ENCODE data around the gene PDPK1. TPM values are rescaled to one million over a fixed set of nuclear protein-coding genes. Genes with fewer than 3 reads are reported as not detected.

Gene PDPK1
- total and polyA plus RNA-seq, 2 donors (not counting 1 experiment from before 2014, with no cell fraction given) = 25.9 to 30.7 TPM

DNA sequence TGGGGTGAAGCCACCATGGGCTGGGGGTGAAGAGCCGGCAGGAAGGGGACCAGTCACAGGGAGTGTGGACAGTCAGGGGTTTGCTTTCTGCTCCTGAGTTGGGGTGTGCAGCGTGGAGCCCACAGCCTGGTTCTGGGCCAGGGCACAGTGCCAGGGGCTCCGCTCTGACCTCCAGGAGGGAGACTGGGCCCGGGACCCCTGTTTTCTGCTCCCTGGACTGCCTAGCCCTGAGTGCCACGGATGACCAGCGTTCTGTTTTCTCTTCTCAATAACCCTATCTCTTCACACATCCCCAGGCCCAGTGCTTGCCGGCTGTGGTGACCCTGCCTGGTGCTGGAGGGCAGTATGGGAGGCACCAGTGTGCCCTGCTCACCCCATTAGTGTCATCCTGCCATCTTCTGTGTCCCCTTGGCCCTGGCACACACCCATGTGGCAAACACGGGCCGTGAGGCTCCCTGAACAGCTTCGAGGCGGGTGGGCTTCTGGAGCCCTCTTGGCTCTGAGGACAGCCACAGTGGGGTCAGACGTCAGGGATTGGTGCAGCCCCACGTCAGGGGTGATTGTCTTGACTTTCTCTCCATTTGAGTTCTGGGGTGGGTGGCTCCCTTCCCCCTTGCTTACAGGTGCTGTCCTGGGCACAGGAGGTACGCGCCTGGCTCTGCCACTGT lies 7.7 kb upstream of the PDPK1 start:
- no peaks in the 10 kb centered on the region for H3K9me3 ChIP-seq (ENCODE audit: control insufficient read depth, insufficient read depth, low read depth, low read length)

DNA sequence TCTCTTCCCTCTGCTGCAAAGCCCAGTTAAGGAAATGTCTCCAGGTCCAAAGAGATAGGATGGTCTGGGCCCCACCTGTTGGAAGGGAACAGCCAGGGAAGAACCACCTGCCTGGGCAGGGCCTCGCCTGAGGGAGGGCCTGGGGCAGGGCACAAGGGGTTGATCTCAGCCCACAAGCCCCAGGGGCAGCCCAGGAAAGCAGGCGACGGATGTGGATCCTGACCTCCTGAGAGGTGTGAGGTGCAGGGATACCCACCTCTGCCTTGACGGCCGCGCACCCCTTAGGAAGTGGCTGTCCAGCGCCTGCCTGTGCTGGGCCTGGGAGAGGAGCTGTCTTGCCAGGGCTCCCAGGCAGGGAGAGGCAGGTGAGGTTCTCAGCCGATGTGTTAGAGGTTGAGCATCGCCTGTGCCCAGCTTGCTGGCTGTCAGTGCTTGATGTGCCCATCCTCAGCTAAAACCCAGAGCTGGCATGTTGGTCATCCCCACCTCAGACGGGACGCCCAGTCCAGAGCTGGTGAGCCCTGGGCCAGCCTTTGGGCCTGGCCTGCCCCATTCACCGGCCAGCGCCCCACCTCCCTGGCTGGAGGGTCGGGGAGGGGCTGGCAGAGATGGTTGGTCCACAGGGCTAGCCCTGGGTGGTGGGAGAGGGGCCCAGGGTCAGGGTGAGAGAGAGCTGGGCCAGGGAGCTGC lies 7.0 kb upstream of the PDPK1 start:
- Histone ChIP-seq H3K4me2 (ENCODE audit: extremely low read depth, insufficient read depth, low read length) (no peak overlapping the region), H3K4me1 (ENCODE audit: control insufficient read depth, extremely low read depth, insufficient read depth, low read length) (peaks cover 8% of the 10 kb centered on the region), H3K4me3 (replicated peaks in 1 of 4; ENCODE audit: control extremely low read depth in 1 of 4, insufficient read depth in 1 of 4, low read depth in 3 of 4, low read length in 4 of 4) (no peak overlapping the region), H3K27ac (ENCODE audit: insufficient read depth, low read length) (peak overlapping the region; percentile 77), H3K9ac (ENCODE audit: insufficient read depth, low read length) (no peak overlapping the region), H3K36me3 (ENCODE audit: control insufficient read depth, insufficient read depth, low read length) (peaks cover 29% of the 10 kb centered on the region), H2AFZ (ENCODE audit: low read length) (no peak overlapping the region), H3K79me2 (ENCODE audit: control insufficient read depth, insufficient read depth, low read length) (no peaks in the 10 kb centered on the region), H3K27me3 (ENCODE audit: control insufficient read depth, insufficient read depth, low read length) (no peaks in the 10 kb centered on the region), H3K9me3 (ENCODE audit: control insufficient read depth, insufficient read depth, low read depth, low read length) (no peaks in the 10 kb centered on the region), H4K20me1 (ENCODE audit: control insufficient read depth, extremely low read depth, insufficient read depth, low read length) (no peaks in the 10 kb centered on the region)
- no peak for TF ChIP-seq CTCF (conservative IDR thresholded peaks at IDR 0.05 in 1 of 2, IDR thresholded peaks at IDR 0.05 in 1 of 2; ENCODE audit: low read depth in 1 of 2, low read length in 2 of 2)
- no peak for TF ChIP-seq EZH2 (IDR thresholded peaks at IDR 0.05; ENCODE audit: low read length, missing control alignments)
- DNase-seq (ENCODE audit: low read depth in 2 of 2) = no peak

More for the DNA sequence above, 7.7 kb upstream of the PDPK1 start:
- H3K27ac ChIP-seq (ENCODE audit: insufficient read depth, low read length) = peak overlapping the region; percentile 13
- DNase-seq (ENCODE audit: low read depth in 2 of 2) = no peak
- no peak overlapping the region for H3K4me3 ChIP-seq (replicated peaks in 1 of 4; ENCODE audit: control extremely low read depth in 1 of 4, insufficient read depth in 1 of 4, low read depth in 3 of 4, low read length in 4 of 4)
- no peak for TF ChIP-seq CTCF (conservative IDR thresholded peaks at IDR 0.05 in 1 of 2, IDR thresholded peaks at IDR 0.05 in 1 of 2; ENCODE audit: low read depth in 1 of 2, low read length in 2 of 2)
- no peak for TF ChIP-seq EZH2 (IDR thresholded peaks at IDR 0.05; ENCODE audit: low read length, missing control alignments)
- H2AFZ ChIP-seq (ENCODE audit: low read length) = no peak overlapping the region
- no peaks in the 10 kb centered on the region for H3K27me3 ChIP-seq (ENCODE audit: control insufficient read depth, insufficient read depth, low read length)
- H3K4me2 ChIP-seq (ENCODE audit: extremely low read depth, insufficient read depth, low read length) = no peak overlapping the region
- no peak overlapping the region for H3K9ac ChIP-seq (ENCODE audit: insufficient read depth, low read length)
- no peaks in the 10 kb centered on the region for H4K20me1 ChIP-seq (ENCODE audit: control insufficient read depth, extremely low read depth, insufficient read depth, low read length)
- H3K4me1 ChIP-seq (ENCODE audit: control insufficient read depth, extremely low read depth, insufficient read depth, low read length) = peaks cover 8% of the 10 kb centered on the region
- no peaks in the 10 kb centered on the region for H3K79me2 ChIP-seq (ENCODE audit: control insufficient read depth, insufficient read depth, low read length)
- H3K36me3 ChIP-seq (ENCODE audit: control insufficient read depth, insufficient read depth, low read length) = peaks cover 29% of the 10 kb centered on the region

GRCh38 chr16:2531371-2531695 lies 6.5 kb upstream of the PDPK1 start, which contains the start of gene CEMP1:
TSS of gene CEMP1 (minus strand) at chr16:2531408. CDS start at chr16:2531073, 335 bp downstream.
- Histone ChIP-seq H3K27ac (ENCODE audit: insufficient read depth, low read length) (peak within 1 kb of the TSS; percentile 88), H3K79me2 (ENCODE audit: control insufficient read depth, insufficient read depth, low read length) (no peaks in the 10 kb centered on the region)

More at GRCh38 chr16:2531371-2531695, 6.5 kb upstream of the PDPK1 start, which contains the start of gene CEMP1:
- H3K4me1 ChIP-seq (ENCODE audit: control insufficient read depth, extremely low read depth, insufficient read depth, low read length) = peaks cover 14% of the 10 kb centered on the region
- no peak for DNase-seq (ENCODE audit: low read depth in 2 of 2)
- no peaks in the 10 kb centered on the region for H3K27me3 ChIP-seq (ENCODE audit: control insufficient read depth, insufficient read depth, low read length)
- no peaks in the 10 kb centered on the region for H4K20me1 ChIP-seq (ENCODE audit: control insufficient read depth, extremely low read depth, insufficient read depth, low read length)
- peaks cover 25% of the 10 kb centered on the region for H3K36me3 ChIP-seq (ENCODE audit: control insufficient read depth, insufficient read depth, low read length)
- peak within 1 kb of the TSS; percentile 75 for H3K9ac ChIP-seq (ENCODE audit: insufficient read depth, low read length)
- H2AFZ ChIP-seq (ENCODE audit: low read length) = no peak within 1 kb of the TSS
- H3K9me3 ChIP-seq (ENCODE audit: control insufficient read depth, insufficient read depth, low read depth, low read length) = no peaks in the 10 kb centered on the region
- TF ChIP-seq EZH2 (IDR thresholded peaks at IDR 0.05; ENCODE audit: low read length, missing control alignments) (no peak), CTCF (conservative IDR thresholded peaks at IDR 0.05 in 1 of 2, IDR thresholded peaks at IDR 0.05 in 1 of 2; ENCODE audit: low read depth in 1 of 2, low read length in 2 of 2) (no peak)
- H3K4me2 ChIP-seq (ENCODE audit: extremely low read depth, insufficient read depth, low read length) = peak within 1 kb of the TSS; percentile 100
- H3K4me3 ChIP-seq (replicated peaks in 1 of 4; ENCODE audit: control extremely low read depth in 1 of 4, insufficient read depth in 1 of 4, low read depth in 3 of 4, low read length in 4 of 4) = peak within 1 kb of the TSS; percentile 58 to 66 (median 61)
